DOHH2 (cell line): Measurements from ENCODE around the gene TRAK2.
"Not testable (repeated sequence)": the region's sequence is repeated elsewhere in the genome, so short reads cannot be mapped to it uniquely, and the experiment has no call there.

Experiments
- H3F3A ChIP-seq: fragments of 200-600 bp; sonication (generic), shearing (Covaris generic); 2 replicates; pipeline ENCODE4 v1.6.0; 2016; ENCODE audit warnings: antibody characterized with exemption, mild to moderate bottlenecking; ENCODE audit not compliant: control insufficient read depth, insufficient read depth
- H3K27ac ChIP-seq: fragments of 200-600 bp; sonication (generic); 2 replicates; pipeline ENCODE4 v1.5.1; 2014; ENCODE audit warnings: low read depth, mild to moderate bottlenecking, low read length, moderate library complexity
- H3K27me3 ChIP-seq: fragments of 200-600 bp; sonication (generic); 2 replicates; pipeline ENCODE4 v1.6.1; 2014; ENCODE audit warnings: mild to moderate bottlenecking, low read length, mixed read lengths; ENCODE audit not compliant: control insufficient read depth
- H3K36me3 ChIP-seq: fragments of 200-600 bp; sonication (generic); 2 replicates; pipeline ENCODE4 v1.6.1; 2014; ENCODE audit warnings: mild to moderate bottlenecking, low read length, moderate library complexity, mixed read lengths; ENCODE audit not compliant: control insufficient read depth
- H3K4me1 ChIP-seq: fragments of 200-600 bp; sonication (generic); 2 replicates; pipeline ENCODE4 v1.6.1; 2014; ENCODE audit warnings: mild to moderate bottlenecking, low read length, mixed read lengths; ENCODE audit not compliant: control insufficient read depth
- H3K4me2 ChIP-seq: fragments of 200-600 bp; sonication (generic); 2 replicates; pipeline ENCODE4 v1.6.0; 2014; ENCODE audit warnings: mild to moderate bottlenecking, low read length, moderate library complexity
- H3K4me3 ChIP-seq: fragments of 200-600 bp; sonication (generic); 2 replicates; pipeline ENCODE4 v1.5.1; 2014; ENCODE audit warnings: mild to moderate bottlenecking, low read length, mixed read lengths
- H3K79me2 ChIP-seq: fragments of 200-600 bp; sonication (generic); 2 replicates; pipeline ENCODE4 v1.6.1; 2014; ENCODE audit warnings: mild to moderate bottlenecking, low read length, mixed read lengths; ENCODE audit not compliant: control insufficient read depth
- H3K9me2 ChIP-seq: fragments of 200-600 bp; sonication (generic); replicated peaks from 2 replicates; pipeline ENCODE4 v1.6.1; 2014; ENCODE audit warnings: mild to moderate bottlenecking, low read length, mixed read lengths; ENCODE audit not compliant: control insufficient read depth
- H3K9me3 ChIP-seq: fragments of 200-600 bp; sonication (generic); 2 replicates; pipeline ENCODE4 v1.6.1; 2014; ENCODE audit warnings: antibody characterized with exemption, low read length, mixed read lengths; ENCODE audit not compliant: control insufficient read depth, insufficient read depth
- H4K20me1 ChIP-seq: fragments of 200-600 bp; sonication (generic); 2 replicates; pipeline ENCODE4 v1.6.0; 2014; ENCODE audit warnings: low read depth, mild to moderate bottlenecking, antibody characterized with exemption, low read length, moderate library complexity; ENCODE audit not compliant: control insufficient read depth, insufficient read depth
- CTCF ChIP-seq: fragments of 200-600 bp; sonication (generic); IDR thresholded peaks from one replicate; pipeline ENCODE4 v1.5.1; 2014; ENCODE audit warnings: antibody characterized with exemption, mild to moderate bottlenecking, low read depth, low read length; ENCODE audit not compliant: poor library complexity, severe bottlenecking
- EZH2phosphoT487 ChIP-seq: fragments of 200-600 bp; sonication (generic); IDR thresholded peaks from 2 replicates; pipeline ENCODE4 v1.6.1; 2017; ENCODE audit warnings: borderline replicate concordance, mild to moderate bottlenecking, antibody characterized with exemption, low read length, moderate library complexity, mixed read lengths

The TRAK2 gene

GRCh38 chr2:201432621-201433393 is 18.5 kb downstream of the TRAK2 start:
- Histone ChIP-seq H3K4me2 (no peak overlapping the region), H3K9me2 (no peaks in the 10 kb centered on the region), H3K27ac (no peak overlapping the region), H4K20me1 (no peaks in the 10 kb centered on the region), H3K27me3 (no peaks in the 10 kb centered on the region), H3F3A (no peaks in the 10 kb centered on the region), H3K79me2 (peaks cover 9% of the 10 kb centered on the region; the same call in 1 of the 2 replicates), H3K36me3 (no peaks in the 10 kb centered on the region), H3K4me1 (peaks cover 5% of the 10 kb centered on the region), H3K4me3 (no peak overlapping the region), H3K9me3 (no peaks in the 10 kb centered on the region)
- TF ChIP-seq CTCF: no peak
- no peak for TF ChIP-seq EZH2phosphoT487

- no peaks in the 10 kb centered on the region for H3K27me3 ChIP-seq
- no peak overlapping the region for H3K4me3 ChIP-seq
- H3K79me2 ChIP-seq: peaks cover 9% of the 10 kb centered on the region; the same call in 1 of the 2 replicates
- TF ChIP-seq CTCF (no peak), EZH2phosphoT487 (no peak)
- no peaks in the 10 kb centered on the region for H3K9me2 ChIP-seq
- H3K27ac ChIP-seq: no peak overlapping the region
- no peaks in the 10 kb centered on the region for H3K9me3 ChIP-seq
- no peaks in the 10 kb centered on the region for H3K36me3 ChIP-seq
- H4K20me1 ChIP-seq: no peaks in the 10 kb centered on the region
- no peaks in the 10 kb centered on the region for H3F3A ChIP-seq
- peaks cover 5% of the 10 kb centered on the region for H3K4me1 ChIP-seq
- no peak overlapping the region for H3K4me2 ChIP-seq
These were observed 19.1 kb downstream of the TRAK2 start for GRCh38 chr2:201432038-201432620.

- TF ChIP-seq EZH2phosphoT487 (no peak), CTCF (no peak)
- no peaks in the 10 kb centered on the region for H3K27me3 ChIP-seq
- no peak overlapping the region for H3K4me3 ChIP-seq
- H3K79me2 ChIP-seq: peaks cover 9% of the 10 kb centered on the region; the same call in 1 of the 2 replicates
- peaks cover 5% of the 10 kb centered on the region for H3K4me1 ChIP-seq
- no peaks in the 10 kb centered on the region for H3K36me3 ChIP-seq
- no peaks in the 10 kb centered on the region for H3K9me2 ChIP-seq
- H3F3A ChIP-seq: no peaks in the 10 kb centered on the region
- H3K27ac ChIP-seq: no peak overlapping the region
- H3K4me2 ChIP-seq: no peak overlapping the region
- no peaks in the 10 kb centered on the region for H3K9me3 ChIP-seq
- no peaks in the 10 kb centered on the region; the same call in 1 of the 2 replicates for H4K20me1 ChIP-seq
These were observed 20.4 kb downstream of the TRAK2 start for GRCh38 chr2:201430839-201431238.

GRCh38 chr2:201430322-201430721 is 20.9 kb downstream of the TRAK2 start:
- not testable (repeated sequence) for H3K4me2 ChIP-seq, H3K4me1 ChIP-seq, H3F3A ChIP-seq

GRCh38 chr2:201429835-201430234 is 21.4 kb downstream of the TRAK2 start:
- H3K36me3 ChIP-seq, H3F3A ChIP-seq, H3K79me2 ChIP-seq, H3K9me2 ChIP-seq, H3K27me3 ChIP-seq, H3K4me2 ChIP-seq, H3K4me3 ChIP-seq, H3K9me3 ChIP-seq, H3K4me1 ChIP-seq, H3K27ac ChIP-seq, H4K20me1 ChIP-seq: not testable (repeated sequence)

More at GRCh38 chr2:201430322-201430721, 20.9 kb downstream of the TRAK2 start:
- H3K79me2 ChIP-seq, H4K20me1 ChIP-seq, H3K27ac ChIP-seq, H3K4me3 ChIP-seq, H3K36me3 ChIP-seq, H3K9me3 ChIP-seq, H3K9me2 ChIP-seq, H3K27me3 ChIP-seq: not testable (repeated sequence)
